ENCODE measurements around the gene CFHR5.

DNA sequence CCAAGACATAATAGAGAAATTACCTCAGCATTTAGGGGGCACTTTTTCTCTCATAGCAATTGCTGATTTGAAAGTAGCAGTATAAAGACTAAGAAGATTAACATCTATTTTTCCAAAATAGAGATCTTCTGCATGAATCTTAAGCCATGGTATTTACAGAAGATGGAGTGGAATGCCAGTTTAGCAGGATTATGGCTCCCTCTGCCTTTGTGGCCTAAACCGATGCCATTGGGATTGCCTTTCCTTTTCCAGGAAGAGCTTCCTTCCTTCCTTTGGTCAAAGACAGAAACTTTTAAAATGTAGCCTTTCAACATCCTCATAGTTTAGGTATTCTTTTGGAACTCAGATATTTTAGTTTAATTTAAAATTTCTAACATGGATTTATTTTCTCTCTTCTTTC is 39.4 kb downstream of the CFHR5 start:
- TF ChIP-seq, protein P1, sequence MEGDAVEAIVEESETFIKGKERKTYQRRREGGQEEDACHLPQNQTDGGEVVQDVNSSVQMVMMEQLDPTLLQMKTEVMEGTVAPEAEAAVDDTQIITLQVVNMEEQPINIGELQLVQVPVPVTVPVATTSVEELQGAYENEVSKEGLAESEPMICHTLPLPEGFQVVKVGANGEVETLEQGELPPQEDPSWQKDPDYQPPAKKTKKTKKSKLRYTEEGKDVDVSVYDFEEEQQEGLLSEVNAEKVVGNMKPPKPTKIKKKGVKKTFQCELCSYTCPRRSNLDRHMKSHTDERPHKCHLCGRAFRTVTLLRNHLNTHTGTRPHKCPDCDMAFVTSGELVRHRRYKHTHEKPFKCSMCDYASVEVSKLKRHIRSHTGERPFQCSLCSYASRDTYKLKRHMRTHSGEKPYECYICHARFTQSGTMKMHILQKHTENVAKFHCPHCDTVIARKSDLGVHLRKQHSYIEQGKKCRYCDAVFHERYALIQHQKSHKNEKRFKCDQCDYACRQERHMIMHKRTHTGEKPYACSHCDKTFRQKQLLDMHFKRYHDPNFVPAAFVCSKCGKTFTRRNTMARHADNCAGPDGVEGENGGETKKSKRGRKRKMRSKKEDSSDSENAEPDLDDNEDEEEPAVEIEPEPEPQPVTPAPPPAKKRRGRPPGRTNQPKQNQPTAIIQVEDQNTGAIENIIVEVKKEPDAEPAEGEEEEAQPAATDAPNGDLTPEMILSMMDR (IDR thresholded peaks at IDR 0.05): no peak
- TF ChIP-seq POLR2A (IDR thresholded peaks at IDR 0.05): no peak
